GM10248 (cell line): ENCODE data around the gene SELENOP.

Experiments
- CTCF ChIA-PET: fragments of 300-600 bp; sonication (Branson Sonifier 250); formaldehyde crosslinking; extraction: SDS; loops from one replicate; lab custom pipeline; 2021; ENCODE audit warnings: antibody characterized with exemption; lab: Yijun Ruan, JAX
- POLR2A ChIA-PET: fragments of 350-650 bp; sonication (Branson Sonifier 250); formaldehyde crosslinking; extraction: SDS; loops from one replicate; lab custom pipeline; 2020; ENCODE audit warnings: antibody characterized with exemption; lab: Yijun Ruan, JAX
- DNase-seq: peaks from one replicate; pipeline ENCODE4 v3.0.0; 2012; ENCODE audit errors: extremely low spot score
- TF ChIP-seq, protein P1 (sequence below): IDR thresholded peaks from 2 replicates; pipeline ENCODE4 v1.5.1; 2012; ENCODE audit warnings: mild to moderate bottlenecking, low read depth; ENCODE audit errors: extremely low read depth, missing control alignments, control extremely low read depth

Gene SELENOP

DNA sequence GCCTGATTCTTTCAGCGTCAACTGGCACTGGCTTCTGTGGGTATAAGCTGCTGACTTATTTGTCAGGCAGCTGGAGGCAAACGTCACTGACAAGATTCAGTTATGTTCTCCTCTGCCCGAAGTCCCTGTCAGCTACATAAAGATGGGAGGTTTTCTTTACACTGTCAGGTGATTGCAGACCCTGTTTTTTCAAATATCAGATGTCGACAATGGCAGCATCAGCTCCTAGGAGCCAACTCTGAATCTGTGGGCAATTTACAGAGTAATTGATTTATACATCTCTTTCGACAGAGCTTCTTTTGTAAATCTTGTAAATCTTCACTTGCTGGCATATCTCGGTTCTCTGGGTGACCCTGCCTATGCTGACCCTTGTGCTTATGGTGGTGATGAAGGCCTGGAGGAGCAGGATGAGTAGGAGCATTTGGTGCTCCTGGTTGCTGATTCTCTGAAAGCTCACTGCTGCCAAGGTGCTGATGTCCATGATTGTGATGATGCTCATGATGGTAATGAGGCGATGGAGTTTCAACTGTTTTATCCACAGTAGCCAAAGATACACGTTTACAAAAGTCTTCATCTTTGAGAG lies 10.9 kb downstream of the SELENOP start:
- ChIA-PET POLR2A (no interaction called here), CTCF (interaction anchor here (1.4 kb wide), 2 partner anchors 10 to 26 kb away, joined by 3 to 6 read pairs; no protein-coding TSS in a partner anchor)
- no peak for DNase-seq
- TF ChIP-seq, protein P1, sequence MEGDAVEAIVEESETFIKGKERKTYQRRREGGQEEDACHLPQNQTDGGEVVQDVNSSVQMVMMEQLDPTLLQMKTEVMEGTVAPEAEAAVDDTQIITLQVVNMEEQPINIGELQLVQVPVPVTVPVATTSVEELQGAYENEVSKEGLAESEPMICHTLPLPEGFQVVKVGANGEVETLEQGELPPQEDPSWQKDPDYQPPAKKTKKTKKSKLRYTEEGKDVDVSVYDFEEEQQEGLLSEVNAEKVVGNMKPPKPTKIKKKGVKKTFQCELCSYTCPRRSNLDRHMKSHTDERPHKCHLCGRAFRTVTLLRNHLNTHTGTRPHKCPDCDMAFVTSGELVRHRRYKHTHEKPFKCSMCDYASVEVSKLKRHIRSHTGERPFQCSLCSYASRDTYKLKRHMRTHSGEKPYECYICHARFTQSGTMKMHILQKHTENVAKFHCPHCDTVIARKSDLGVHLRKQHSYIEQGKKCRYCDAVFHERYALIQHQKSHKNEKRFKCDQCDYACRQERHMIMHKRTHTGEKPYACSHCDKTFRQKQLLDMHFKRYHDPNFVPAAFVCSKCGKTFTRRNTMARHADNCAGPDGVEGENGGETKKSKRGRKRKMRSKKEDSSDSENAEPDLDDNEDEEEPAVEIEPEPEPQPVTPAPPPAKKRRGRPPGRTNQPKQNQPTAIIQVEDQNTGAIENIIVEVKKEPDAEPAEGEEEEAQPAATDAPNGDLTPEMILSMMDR: no peak

DNA sequence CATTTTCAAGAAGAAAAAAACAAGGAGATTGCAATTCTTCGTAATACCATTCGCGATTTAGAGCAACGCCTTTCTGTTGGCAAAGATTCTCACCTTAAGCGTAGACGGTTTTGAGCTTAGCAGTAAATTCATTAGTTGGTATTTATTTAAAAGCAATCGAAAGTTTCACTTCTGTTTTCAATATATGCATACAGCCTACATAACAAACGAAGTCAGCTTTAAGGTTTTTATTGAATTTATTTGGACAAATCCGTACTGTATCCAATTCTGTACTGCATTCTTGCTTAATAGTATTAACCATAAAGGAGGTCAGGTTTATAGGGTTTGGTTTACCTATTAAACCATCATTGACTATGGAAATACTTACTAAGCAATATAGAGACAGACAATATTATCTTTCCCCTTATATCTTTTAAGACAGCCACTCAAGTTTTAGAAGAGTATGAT lies 12.0 kb downstream of the SELENOP start:
- no peak for DNase-seq
- POLR2A ChIA-PET: no interaction called here
- CTCF ChIA-PET: interaction anchor here (0.7 kb wide), 1 partner anchor 25 kb away, joined by 3 read pairs; no protein-coding TSS in a partner anchor
- TF ChIP-seq, protein P1: no peak

DNA sequence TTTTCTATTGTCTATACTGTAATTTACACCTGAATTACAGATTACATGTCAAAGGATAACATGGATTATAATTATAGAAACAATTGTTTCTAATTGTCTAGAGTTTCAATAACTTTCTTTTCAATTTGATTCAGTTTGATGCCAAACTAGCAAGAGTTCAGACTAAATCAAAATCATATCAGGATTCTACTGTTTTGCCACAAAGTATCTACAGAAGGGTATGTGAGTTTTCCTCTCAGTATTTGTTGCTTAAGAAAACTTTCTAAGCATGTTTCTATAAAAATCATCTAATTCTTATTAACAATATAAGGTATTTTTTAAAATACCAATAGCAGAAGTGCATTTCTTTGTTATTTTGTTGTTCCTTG lies 12.5 kb downstream of the SELENOP start:
- TF ChIP-seq, protein P1: no peak
- DNase-seq: no peak
- ChIA-PET CTCF (no interaction called here), POLR2A (no interaction called here)

DNA sequence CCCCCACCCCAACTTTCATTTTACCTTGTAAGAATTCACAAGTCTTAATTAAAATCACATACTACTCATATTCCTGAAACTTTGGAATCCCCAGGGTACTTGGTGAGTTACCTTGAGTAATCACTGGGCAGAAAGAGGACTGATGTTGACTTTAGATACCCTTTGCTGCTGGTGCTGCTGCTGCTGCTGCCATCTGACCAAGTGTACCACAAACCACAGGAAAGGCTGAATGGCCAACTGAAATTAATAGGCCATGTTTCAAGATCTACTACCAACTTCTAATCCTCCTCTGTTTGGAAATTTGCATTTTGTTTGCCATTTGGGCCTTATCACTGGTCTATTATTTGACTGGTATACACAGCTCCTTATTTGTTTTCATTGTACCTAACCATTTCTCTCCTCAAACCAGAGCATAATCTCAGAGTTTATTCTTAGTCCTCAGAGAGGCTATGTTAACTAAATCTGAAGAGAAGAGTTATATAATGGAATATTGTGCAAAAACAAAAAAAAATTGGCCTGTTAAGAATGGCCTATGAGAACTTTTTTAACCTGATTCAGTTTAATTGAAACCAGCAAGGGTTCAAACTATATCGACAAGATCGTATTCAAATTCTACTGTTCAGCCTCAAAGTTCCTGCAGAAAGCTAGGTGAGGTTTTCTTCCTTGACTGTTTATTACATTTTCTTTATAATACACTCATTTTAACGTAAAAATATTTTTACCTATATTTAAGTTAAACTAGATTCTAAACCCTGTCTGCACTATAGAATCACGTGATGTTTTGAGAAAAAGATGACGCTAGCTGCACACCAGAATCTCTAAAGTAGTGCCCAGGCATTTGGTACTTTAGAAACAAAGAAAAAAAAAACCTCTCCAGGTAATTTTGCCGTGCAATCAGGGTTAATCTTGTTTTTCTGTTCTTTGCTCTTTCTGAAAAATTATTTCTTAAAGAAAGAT lies 13.1 kb downstream of the SELENOP start:
- ChIA-PET CTCF (no interaction called here), POLR2A (no interaction called here)
- TF ChIP-seq, protein P1: no peak
- no peak for DNase-seq

DNA sequence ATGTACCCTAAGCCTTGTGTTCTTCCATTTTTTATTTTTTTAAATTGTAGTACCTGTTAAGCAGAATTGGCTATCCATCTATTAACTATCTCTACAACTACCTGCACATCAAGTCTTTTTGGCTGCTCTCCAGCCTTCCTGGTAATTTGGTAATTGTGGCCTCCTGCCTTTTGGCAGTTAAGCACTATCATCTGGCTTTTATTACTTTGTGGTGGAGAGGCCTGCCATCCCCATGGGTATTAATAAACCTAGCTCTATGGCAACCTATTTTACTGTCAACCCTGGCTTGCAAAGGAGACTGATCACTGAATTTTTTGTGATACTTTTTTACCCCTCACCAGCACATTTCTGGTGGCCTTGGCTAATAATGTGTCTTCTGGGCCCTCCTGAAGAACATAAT lies 20.5 kb downstream of the SELENOP start:
- CTCF ChIA-PET: no interaction called here

DNA sequence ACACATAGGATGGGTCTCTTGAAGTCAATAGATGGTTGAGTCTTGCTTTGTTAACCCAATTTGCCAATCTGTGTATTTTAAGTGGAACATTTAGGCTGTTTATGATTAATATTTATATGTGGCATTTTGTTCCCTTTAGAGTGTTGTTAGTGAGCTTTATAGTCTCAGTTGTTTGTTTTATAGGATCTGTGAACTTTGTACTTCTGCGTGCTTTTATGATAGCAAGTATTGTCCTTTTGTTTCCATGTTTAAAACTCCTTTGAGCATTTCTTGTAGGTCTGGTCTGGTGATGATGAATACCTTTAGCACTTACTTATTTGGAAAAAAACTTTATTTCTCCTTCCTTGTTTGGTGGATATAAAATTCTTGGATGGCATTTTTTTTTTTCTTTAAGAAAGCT lies 23.8 kb downstream of the SELENOP start:
- ChIA-PET POLR2A (no interaction called here), CTCF (no interaction called here)
- no peak for DNase-seq
- TF ChIP-seq, protein P1: no peak

More for the DNA sequence above, 20.5 kb downstream of the SELENOP start:
- POLR2A ChIA-PET: no interaction called here
- no peak for DNase-seq
- TF ChIP-seq, protein P1: no peak
